Neural cell (in vitro differentiated cells): ENCODE results near the gene VAT1L. TPM values are rescaled to one million over a fixed set of nuclear protein-coding genes. Genes with fewer than 3 reads are reported as not detected.

Source experiments
- H2AFZ ChIP-seq: fragments of 200-600, 300-800 bp; sonication (generic), shearing (Covaris generic); 2 replicates; pipeline ENCODE4 v1.6.0; 2014; ENCODE audit warnings: low read depth, mild to moderate bottlenecking, antibody characterized with exemption, low read length, moderate library complexity
- H3F3A ChIP-seq: fragments of 200-600 bp; shearing (Covaris generic); 2 replicates; pipeline ENCODE4 v1.6.1; 2016; ENCODE audit warnings: mild to moderate bottlenecking, moderate library complexity, mixed read lengths, antibody characterized with exemption, low read length; ENCODE audit not compliant: insufficient read depth, poor library complexity, severe bottlenecking
- H3K27ac ChIP-seq: fragments of 200-600, 300-800 bp; sonication (generic), shearing (Covaris generic); 2 replicates; pipeline ENCODE4 v1.5.1; 2014; ENCODE audit warnings: mild to moderate bottlenecking, low read length, moderate library complexity
- H3K27me3 ChIP-seq: fragments of 300-800, 200-600 bp; sonication (generic), shearing (Covaris generic); 2 replicates; pipeline ENCODE4 v1.6.0; 2014; ENCODE audit warnings: mild to moderate bottlenecking, low read depth, low read length, moderate library complexity; ENCODE audit not compliant: insufficient read depth
- H3K36me3 ChIP-seq: fragments of 300-800, 200-600 bp; sonication (generic), shearing (Covaris generic); 2 replicates; pipeline ENCODE4 v1.5.1; 2014; ENCODE audit warnings: mild to moderate bottlenecking, antibody characterized with exemption, low read length, moderate library complexity; ENCODE audit not compliant: insufficient read depth
- H3K4me2 ChIP-seq: fragments of 300-800, 200-600 bp; sonication (generic), shearing (Covaris generic); 2 replicates; pipeline ENCODE4 v1.6.0; 2014; ENCODE audit warnings: mild to moderate bottlenecking, low read length
- H3K4me3 ChIP-seq: fragments of 300-800, 200-600 bp; sonication (generic), shearing (Covaris generic); 2 replicates; pipeline ENCODE4 v1.5.1; 2014; ENCODE audit warnings: mild to moderate bottlenecking, low read length, moderate library complexity
- H3K79me2 ChIP-seq: fragments of 200-600 bp; shearing (Covaris generic); replicated peaks from 2 replicates; pipeline ENCODE4 v1.6.0; 2014; ENCODE audit warnings: mild to moderate bottlenecking, low read length, moderate library complexity; ENCODE audit not compliant: insufficient read depth
- H3K9ac ChIP-seq: fragments of 300-800, 200-600 bp; sonication (generic), shearing (Covaris generic); 2 replicates; pipeline ENCODE4 v1.6.1; 2016; ENCODE audit warnings: mild to moderate bottlenecking, low read length, mixed read lengths
- H3K9me2 ChIP-seq: fragments of 200-600 bp; shearing (Covaris generic); 2 replicates; pipeline ENCODE4 v1.6.1; 2016; ENCODE audit warnings: mild to moderate bottlenecking, low read length, mixed read lengths; ENCODE audit not compliant: insufficient read depth
- H3K9me3 ChIP-seq: fragments of 200-600, 300-800 bp; sonication (generic), shearing (Covaris generic); 2 replicates; pipeline ENCODE4 v1.6.1; 2016; ENCODE audit warnings: mild to moderate bottlenecking, mixed run types, low read length, moderate library complexity, mixed read lengths
- H4K20me1 ChIP-seq: fragments of 200-600 bp; shearing (Covaris generic); 2 replicates; pipeline ENCODE4 v1.6.1; 2016; ENCODE audit warnings: mild to moderate bottlenecking, mixed run types; ENCODE audit not compliant: insufficient read depth
- EP300 ChIP-seq: fragments of 450-650 bp; conservative IDR thresholded peaks from 2 replicates; pipeline ENCODE4 v1.6.1; 2014; ENCODE audit warnings: antibody characterized with exemption, mild to moderate bottlenecking, moderate library complexity; ENCODE audit not compliant: poor library complexity, severe bottlenecking
- EZH2 ChIP-seq: fragments of 200-600, 300-800 bp; shearing (Covaris generic), sonication (generic); IDR thresholded peaks from 2 replicates; pipeline ENCODE4 v1.6.1; 2014; ENCODE audit warnings: antibody characterized with exemption, low read length, borderline replicate concordance, mild to moderate bottlenecking; ENCODE audit not compliant: insufficient read depth, poor library complexity, severe bottlenecking
- MXI1 ChIP-seq: fragments of 450-650 bp; conservative IDR thresholded peaks from 2 replicates; pipeline ENCODE4 v1.6.1; 2014; ENCODE audit warnings: antibody characterized with exemption, mild to moderate bottlenecking; ENCODE audit not compliant: poor library complexity, severe bottlenecking
- POLR2AphosphoS5 ChIP-seq: IDR thresholded peaks from 2 replicates; pipeline ENCODE4 v1.6.1; 2012
- RAD21 ChIP-seq: fragments of 450-650 bp; conservative IDR thresholded peaks from 2 replicates; pipeline ENCODE4 v1.6.1; 2014; ENCODE audit warnings: antibody characterized with exemption, mild to moderate bottlenecking, moderate library complexity
- SMC3 ChIP-seq: fragments of 450-650 bp; conservative IDR thresholded peaks from 2 replicates; pipeline ENCODE4 v1.6.1; 2014; ENCODE audit warnings: antibody characterized with exemption, mild to moderate bottlenecking, moderate library complexity; ENCODE audit not compliant: poor library complexity
- TAF1 ChIP-seq: IDR thresholded peaks from 2 replicates; pipeline ENCODE4 v1.6.1; 2012; ENCODE audit warnings: low read depth
- polyA plus RNA-seq: library from polyadenylated mRNA; depleted of rRNA; stranded (reverse); fragments of >200 nt; gene quantifications from 2 replicates; pipeline ENCODE4 v1.2.3, GENCODE V29; 2014
- TF ChIP-seq, protein P1 (sequence below): IDR thresholded peaks from 2 replicates; pipeline ENCODE4 v1.6.1; 2012; ENCODE audit warnings: borderline replicate concordance
- TF ChIP-seq, protein P2 (sequence below): fragments of 450-650 bp; IDR thresholded peaks from 2 replicates; pipeline ENCODE4 v1.5.1; 2014; ENCODE audit warnings: antibody characterized with exemption, mild to moderate bottlenecking, moderate library complexity; ENCODE audit not compliant: poor library complexity, severe bottlenecking

Gene VAT1L
- polyA plus RNA-seq, 1 donor from 2014 or later: 54.5 TPM

DNA sequence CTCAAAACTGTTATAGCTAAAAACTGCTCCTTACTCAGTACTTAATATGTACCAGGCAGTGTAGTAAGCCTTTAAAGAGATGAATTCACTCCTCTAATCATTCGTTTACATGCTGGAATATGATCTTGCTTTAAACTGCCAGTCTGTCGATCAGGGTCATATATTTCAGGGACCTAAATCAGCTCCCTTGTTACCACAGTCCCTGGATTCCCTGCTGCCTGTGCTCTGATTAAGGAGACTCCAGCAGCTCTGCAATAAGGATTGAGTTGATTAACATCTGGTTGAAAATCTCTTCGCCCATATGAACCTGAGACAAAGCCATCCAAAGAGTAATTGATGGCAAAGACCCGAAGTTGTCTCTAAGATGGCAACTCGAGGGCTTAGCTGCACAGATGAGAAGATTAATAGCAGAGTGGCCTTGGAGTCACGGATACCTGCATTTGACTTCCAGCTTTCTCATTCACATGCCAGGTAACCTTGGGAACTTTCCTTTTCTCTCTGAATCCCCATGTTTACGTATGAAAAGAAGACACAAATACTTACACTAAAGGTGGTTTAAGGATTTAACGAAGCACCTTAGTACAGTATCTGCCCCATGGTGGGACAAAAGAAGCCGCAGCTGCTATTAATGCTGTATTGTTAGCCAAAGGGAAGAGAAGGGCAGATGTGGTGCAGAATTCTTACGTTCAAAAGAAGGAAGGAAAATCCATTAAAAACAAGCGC lies 68.2 kb downstream of the VAT1L start:
- H3K4me3 ChIP-seq: no peak overlapping the region
- H3K4me2 ChIP-seq: no peak overlapping the region
- H3K79me2 ChIP-seq: no peaks in the 10 kb centered on the region
- no peaks in the 10 kb centered on the region for H3K9me3 ChIP-seq
- no peak overlapping the region for H3K27ac ChIP-seq
- TF ChIP-seq SMC3 (no peak), TAF1 (no peak), RAD21 (no peak), POLR2AphosphoS5 (no peak), MXI1 (no peak), EP300 (no peak), EZH2 (no peak)
- TF ChIP-seq, protein P1, sequence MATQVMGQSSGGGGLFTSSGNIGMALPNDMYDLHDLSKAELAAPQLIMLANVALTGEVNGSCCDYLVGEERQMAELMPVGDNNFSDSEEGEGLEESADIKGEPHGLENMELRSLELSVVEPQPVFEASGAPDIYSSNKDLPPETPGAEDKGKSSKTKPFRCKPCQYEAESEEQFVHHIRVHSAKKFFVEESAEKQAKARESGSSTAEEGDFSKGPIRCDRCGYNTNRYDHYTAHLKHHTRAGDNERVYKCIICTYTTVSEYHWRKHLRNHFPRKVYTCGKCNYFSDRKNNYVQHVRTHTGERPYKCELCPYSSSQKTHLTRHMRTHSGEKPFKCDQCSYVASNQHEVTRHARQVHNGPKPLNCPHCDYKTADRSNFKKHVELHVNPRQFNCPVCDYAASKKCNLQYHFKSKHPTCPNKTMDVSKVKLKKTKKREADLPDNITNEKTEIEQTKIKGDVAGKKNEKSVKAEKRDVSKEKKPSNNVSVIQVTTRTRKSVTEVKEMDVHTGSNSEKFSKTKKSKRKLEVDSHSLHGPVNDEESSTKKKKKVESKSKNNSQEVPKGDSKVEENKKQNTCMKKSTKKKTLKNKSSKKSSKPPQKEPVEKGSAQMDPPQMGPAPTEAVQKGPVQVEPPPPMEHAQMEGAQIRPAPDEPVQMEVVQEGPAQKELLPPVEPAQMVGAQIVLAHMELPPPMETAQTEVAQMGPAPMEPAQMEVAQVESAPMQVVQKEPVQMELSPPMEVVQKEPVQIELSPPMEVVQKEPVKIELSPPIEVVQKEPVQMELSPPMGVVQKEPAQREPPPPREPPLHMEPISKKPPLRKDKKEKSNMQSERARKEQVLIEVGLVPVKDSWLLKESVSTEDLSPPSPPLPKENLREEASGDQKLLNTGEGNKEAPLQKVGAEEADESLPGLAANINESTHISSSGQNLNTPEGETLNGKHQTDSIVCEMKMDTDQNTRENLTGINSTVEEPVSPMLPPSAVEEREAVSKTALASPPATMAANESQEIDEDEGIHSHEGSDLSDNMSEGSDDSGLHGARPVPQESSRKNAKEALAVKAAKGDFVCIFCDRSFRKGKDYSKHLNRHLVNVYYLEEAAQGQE: no peak
- TF ChIP-seq, protein P2, sequence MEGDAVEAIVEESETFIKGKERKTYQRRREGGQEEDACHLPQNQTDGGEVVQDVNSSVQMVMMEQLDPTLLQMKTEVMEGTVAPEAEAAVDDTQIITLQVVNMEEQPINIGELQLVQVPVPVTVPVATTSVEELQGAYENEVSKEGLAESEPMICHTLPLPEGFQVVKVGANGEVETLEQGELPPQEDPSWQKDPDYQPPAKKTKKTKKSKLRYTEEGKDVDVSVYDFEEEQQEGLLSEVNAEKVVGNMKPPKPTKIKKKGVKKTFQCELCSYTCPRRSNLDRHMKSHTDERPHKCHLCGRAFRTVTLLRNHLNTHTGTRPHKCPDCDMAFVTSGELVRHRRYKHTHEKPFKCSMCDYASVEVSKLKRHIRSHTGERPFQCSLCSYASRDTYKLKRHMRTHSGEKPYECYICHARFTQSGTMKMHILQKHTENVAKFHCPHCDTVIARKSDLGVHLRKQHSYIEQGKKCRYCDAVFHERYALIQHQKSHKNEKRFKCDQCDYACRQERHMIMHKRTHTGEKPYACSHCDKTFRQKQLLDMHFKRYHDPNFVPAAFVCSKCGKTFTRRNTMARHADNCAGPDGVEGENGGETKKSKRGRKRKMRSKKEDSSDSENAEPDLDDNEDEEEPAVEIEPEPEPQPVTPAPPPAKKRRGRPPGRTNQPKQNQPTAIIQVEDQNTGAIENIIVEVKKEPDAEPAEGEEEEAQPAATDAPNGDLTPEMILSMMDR: no peak
- H2AFZ ChIP-seq: no peak overlapping the region
- no peaks in the 10 kb centered on the region for H3K9me2 ChIP-seq
- H4K20me1 ChIP-seq: no peaks in the 10 kb centered on the region
- H3K36me3 ChIP-seq: no peaks in the 10 kb centered on the region
- no peaks in the 10 kb centered on the region for H3F3A ChIP-seq
- H3K9ac ChIP-seq: no peak overlapping the region
- H3K27me3 ChIP-seq: no peaks in the 10 kb centered on the region

DNA sequence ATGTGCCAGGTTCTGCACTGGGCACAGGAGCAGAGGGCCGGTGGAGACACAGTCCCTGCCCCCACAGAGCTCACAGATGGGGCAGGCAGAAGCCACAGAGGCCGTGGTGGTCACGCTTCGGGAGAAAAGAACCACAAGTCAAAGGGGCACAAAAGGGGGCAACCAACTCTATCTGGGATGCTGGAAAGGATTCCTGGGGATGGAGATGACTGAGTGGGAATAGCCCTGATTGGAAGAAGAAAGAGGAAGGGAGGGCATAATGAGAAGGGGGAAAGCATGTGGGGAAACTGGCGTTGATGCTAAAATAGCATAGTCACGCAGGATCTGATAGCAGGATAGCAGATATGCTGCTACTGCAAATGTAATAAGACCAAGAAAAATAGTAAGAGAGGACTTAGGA lies 69.7 kb downstream of the VAT1L start:
- no peaks in the 10 kb centered on the region for H3K9me2 ChIP-seq
- no peak overlapping the region for H2AFZ ChIP-seq
- TF ChIP-seq RAD21: no peak
- no peak for TF ChIP-seq TAF1
- TF ChIP-seq, protein P2: no peak
- no peak for TF ChIP-seq EP300
- TF ChIP-seq, protein P1: no peak
- TF ChIP-seq EZH2: no peak
- TF ChIP-seq POLR2AphosphoS5: no peak
- TF ChIP-seq MXI1: no peak
- TF ChIP-seq SMC3: no peak
- no peak overlapping the region for H3K27ac ChIP-seq
- H3K4me3 ChIP-seq: no peak overlapping the region
- no peaks in the 10 kb centered on the region for H4K20me1 ChIP-seq
- H3K27me3 ChIP-seq: no peaks in the 10 kb centered on the region
- no peaks in the 10 kb centered on the region for H3K79me2 ChIP-seq
- H3K9ac ChIP-seq: no peak overlapping the region
- no peaks in the 10 kb centered on the region for H3K9me3 ChIP-seq
- no peaks in the 10 kb centered on the region for H3F3A ChIP-seq
- no peak overlapping the region for H3K4me2 ChIP-seq
- no peaks in the 10 kb centered on the region for H3K36me3 ChIP-seq
